Posterior cingulate gyrus (tissue), 11 donors: ENCODE data around the gene NPDC1.
A peak's percentile ranks its signal among the peaks of the same experiment; 100 is the strongest.

Experiments
- DNase-seq, 10 donors: peaks; one replicate each; pipeline versions ENCODE4 v3.0.0 to v3.0.0-alpha.2; 2020 to 2021; ENCODE audit warnings: mixed read lengths in 3 of 10
- intact Hi-C: fragments of 100-400 bp; cut with DNase I; formaldehyde crosslinking; loops from one replicate; pipeline ENCODE4 v1.15.1; 2023

NPDC1 gene

DNA sequence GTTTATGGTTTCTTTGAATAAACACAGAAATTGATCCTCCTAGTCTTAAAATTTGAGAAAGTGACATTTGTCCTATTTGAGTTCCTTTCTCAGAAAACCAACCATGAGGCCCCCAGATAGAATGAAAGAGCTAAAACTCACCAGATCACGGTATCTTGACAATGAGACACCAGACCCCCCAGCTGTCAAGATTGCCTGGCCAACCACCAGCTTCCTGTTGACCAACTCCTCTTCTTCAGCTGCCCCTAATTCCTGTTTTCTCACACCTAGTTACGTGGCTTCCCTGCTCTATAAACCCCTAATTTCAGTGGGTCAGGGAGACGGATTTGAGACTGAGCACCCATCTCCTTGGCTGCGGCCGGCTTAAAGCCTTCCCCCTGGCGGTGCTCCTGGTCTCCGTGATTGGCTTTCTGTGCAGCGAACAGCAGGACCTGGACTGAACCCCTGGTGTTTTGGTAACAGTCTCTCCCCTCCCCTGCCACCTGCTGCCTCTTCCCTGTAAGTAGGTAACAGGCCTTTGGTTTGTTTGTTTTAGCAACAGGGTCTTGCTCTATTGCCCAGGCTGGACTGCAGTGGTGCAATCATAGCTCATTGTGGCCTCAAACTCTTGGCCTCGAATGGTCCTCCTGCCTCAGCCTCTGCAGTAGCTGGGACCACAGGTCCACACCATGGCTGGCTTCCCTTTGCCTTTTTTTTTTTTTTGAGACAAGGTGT is 12.7 kb upstream of the NPDC1 start:
- intact Hi-C loops = no loop called here
- no peak for DNase-seq

DNA sequence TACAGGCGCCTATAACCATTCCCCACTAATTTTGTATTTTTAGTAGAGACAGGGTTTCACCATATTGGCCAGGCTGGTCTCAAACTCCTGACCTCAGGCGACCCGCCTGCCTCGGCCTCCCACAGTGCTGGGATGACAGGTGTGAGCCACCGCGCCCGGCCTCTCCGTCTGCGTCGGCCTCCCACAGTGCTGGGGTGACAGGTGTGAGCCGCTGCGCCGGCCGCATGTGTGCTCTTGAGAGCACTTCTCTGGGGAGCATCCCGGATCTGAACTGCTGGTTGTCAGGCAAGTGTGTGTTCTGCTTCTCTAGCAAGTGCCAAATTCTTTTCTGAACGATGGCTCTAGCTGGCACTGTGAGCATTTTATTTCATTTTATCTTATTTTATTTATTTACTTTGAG is 11.6 kb upstream of the NPDC1 start:
- DNase-seq = no peak
- intact Hi-C loops = no loop called here

- intact Hi-C loops = no loop called here
- no peak for DNase-seq
These were observed 10.9 kb upstream of the NPDC1 start for GRCh38 chr9:137056739-137057415.

DNA sequence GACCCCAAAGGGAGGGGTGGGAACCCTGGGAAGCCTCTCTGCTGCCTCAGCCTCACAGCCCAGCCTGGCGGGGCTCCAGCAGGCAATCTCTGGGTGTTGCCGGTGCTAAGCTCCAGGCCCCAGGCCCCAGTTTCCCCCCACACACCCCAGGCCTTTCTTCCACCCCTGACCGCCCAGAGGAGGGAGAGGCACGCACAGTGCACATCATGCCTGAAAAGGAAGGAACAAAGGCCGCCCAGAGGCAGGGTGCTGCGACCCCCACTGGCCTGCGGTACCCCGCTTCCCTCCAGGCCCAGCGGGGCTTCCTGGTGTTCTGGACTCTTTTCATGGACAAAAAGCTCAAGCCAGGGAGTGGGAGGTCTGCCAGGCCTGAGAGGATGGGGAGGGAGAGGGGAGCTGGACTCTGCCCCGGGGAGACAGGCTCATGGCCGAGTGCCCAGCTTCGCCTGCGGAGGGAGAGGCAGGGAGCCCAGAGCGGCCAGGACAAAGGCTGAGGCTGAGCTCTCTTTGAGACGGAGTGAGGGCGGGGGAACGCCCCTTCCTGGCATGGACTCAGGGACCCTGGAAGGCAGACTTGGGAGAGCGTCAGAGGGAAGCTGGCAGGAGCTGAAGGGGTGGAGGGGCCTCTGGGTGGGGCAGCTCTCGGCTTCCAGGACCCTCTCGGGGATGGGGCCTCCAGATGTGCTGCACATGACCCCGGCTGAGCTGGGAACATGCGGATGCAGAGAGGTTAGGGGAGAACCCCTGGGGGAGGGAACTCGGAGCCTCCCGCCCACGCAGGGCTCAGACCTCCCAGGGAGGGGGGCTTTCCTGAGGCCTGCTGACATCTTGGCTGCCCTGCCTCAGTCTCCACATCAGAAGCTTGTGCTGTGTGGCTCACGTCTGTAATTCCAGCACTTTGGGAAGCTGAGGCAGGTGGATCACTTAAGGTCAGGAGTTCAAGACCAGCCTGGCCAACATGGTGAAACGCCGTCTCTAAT is 9.7 kb upstream of the NPDC1 start:
- DNase-seq = peak; percentile 88 to 99 (median 92)
- intact Hi-C loops = no loop called here

DNA sequence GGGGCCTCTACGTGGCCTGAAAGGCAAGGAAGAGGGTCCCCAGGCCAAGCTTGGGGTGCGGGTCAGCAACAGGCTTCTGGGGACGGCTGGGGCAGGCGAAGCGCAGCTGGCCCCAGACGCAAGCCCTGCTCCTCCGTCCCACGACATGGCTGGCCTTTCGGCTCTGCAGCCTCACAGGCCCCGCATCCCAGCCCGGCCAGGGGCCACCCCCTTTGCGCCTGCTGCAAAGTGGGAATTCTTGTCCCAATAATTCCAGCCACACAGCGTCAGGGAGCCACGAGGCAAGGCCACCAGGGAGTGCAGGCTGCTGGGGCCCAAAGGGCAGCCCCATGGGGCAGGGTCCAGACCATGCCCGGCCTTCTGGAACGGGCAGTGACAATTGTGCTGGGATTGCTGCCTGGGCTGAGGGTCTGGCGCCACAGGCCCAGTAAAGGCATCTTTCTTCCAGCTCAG is 9.0 kb upstream of the NPDC1 start:
- intact Hi-C loops = no loop called here
- no peak for DNase-seq

- DNase-seq = no peak
- intact Hi-C loops = no loop called here
These were observed 8.3 kb upstream of the NPDC1 start, which contains the start of gene ENTPD2 for GRCh38 chr9:137053944-137054931. Gene ENTPD2 (minus strand): TSS chr9:137054061. CDS start chr9:137053997, 64 bp downstream.

DNA sequence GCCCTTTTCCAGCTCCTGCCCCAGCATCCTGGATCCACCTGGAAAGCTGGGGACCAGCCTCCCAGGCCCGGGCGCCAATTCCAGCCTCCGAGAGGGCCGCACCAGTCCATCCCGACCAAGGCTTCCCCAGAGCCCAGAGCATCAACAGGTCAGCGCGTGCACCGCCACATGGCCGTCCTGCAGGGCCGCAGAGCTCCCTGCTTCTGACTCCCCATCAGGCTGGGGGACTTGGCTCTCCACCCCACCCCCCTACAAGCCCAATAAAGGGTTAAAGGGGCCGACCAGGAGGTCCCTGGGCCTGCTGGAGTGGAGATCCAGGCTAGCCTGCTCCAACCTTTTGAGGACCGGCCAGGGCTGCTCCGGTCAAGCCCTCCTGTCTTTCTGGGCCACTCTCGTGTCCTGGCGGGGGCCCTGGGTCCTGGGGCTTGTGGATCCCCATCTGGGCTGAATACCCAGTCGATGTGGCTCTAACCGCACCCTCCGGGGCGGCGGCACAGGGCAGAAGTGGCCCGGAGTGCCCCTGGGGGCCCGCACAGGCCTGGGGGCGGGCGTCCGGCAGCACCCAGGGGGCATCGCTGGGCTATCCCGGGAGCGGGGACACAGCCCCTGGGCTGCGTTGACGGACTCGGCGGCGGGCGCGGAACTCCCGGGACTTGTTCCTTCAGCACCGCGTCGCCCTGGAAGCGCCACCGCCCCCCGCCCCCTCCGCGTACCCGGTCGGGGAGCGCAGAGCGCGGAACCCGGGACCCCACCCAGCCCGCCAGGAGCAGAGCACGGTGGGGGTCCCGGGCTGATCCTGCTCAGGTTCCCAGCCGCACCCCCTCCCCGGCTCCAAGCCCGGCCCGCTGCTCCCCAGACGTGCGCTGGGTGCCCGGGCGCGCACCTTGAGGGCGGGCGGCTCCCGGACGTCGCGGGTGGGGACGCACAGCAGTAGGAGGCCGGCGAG is 7.3 kb upstream of the NPDC1 start:
- intact Hi-C loops = no loop called here
- DNase-seq = no peak

DNA sequence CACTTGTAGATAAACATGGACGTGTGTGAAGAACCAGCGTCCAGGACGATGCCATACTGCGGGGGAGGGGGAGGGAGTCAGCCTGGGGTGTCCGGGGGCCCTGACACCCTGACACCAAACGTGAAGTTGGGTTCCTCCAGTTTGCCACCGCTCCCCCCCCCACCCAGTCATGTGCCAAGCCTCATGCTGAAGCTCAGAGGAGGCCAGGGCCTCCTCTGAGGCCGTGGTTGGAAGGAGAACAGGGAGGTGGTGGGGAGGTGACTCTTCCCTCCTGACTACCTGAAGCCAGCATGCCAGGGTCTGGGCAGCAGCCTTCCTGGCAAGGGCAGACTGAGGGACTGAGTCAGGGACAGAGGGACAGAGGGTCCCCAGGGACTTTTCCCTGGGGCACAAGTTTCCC is 6.3 kb upstream of the NPDC1 start:
- intact Hi-C loops = no loop called here
- no peak for DNase-seq

DNA sequence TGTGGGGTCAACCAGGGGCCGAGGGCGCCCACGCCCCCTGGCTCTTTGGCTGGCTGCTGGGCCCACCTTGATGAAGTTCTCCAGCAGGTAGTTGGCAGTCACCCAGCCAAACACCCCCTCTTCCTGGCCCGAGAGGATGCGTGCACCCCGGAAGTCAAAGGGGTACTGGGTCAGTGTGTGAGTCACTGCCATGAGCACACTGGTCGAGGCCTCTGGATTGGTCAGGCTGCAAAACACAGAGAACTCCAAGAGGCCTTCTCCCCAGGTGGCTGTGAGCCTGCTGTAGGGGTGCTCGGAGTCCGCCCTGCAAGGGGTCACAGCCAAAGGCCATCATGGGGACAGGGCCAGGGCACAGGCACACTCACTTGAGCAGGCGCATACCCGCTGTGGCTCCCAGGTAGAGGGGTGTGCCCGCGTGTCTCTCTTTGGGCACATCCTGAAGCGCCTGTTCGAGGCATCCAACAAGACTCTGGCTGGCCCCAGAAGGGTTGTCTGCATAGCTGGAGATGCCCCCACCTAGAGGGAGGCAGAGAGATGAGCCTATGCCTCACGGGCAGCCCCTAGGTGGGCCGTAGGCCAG is 5.3 kb upstream of the NPDC1 start:
- intact Hi-C loops = no loop called here
- no peak for DNase-seq

DNA sequence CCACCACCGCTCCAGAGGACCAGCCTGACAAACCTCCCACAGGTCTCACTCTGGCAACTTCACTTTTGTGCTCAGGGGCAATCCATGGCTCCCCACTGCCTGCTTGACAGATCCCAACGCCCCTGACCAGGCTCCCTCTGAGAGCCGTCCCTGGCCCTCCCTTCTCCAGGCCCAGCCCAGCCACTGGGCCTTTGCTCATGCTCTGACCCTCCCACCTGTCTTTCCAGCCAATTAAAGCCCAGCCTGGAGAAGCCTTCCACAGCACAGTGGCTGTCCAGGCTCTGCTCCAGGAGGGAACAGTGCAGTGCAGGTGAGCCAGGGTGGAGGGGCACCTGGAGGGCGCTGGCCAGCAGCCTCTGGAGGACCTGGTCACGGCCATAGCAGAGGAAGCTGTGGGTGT is 4.6 kb upstream of the NPDC1 start:
- intact Hi-C loops = no loop called here

GRCh38 chr9:137049544-137050449 is 3.8 kb upstream of the NPDC1 start:
- peak in 7 of 10 donors; percentile 70 to 95 (median 75) for DNase-seq
- intact Hi-C loops = loop anchor here (2.0 kb wide), 1 partner anchor 15 kb away; no protein-coding TSS in a partner anchor

More for the DNA sequence above, 4.6 kb upstream of the NPDC1 start:
- no peak for DNase-seq

- intact Hi-C loops = loop anchor here (2.0 kb wide), 1 partner anchor 16 kb away; no protein-coding TSS in a partner anchor
- DNase-seq = peak in 1 of 10 donors; percentile 41
These were observed 2.9 kb upstream of the NPDC1 start for GRCh38 chr9:137048655-137049543.

DNA sequence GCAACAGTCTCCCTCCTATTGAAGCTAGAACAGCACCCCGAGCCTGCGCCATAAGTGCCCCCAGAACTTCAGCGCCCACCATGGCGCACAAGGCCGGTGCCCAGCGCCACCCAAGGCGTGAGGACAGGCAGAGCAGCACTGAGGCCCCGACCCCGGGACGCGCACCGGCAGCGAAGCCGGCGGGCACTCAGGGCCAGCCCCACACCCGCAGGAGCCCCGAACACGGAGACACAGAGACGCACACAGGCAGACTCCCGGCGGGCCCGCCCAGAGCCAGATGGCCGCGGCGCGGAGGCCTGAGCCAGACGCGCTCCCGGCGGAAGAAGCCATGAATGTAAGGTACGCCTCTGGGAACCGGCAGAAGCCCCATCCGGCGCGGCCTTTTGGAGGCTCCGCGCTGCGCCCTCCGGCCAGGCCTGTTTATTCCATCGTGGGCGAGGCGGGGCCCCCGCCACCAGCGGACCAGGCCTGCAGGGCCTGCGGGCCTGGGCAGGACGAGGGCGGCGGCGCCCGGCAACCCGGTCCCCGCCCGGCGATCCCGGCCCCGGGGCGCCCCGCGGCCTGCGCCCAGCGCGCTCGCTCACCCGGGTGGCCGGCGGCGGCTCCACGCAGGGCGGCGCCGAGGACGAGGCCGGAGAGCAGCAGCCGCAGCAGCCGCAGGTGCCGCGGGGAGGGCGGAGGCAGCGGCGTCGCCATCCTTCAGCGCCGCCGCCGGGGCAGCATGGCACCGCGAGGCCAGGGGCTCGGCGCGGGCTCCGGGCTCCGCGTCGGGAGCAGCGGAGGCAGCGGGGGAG is 486 bp downstream of the NPDC1 start:
- peak in 2 of 10 donors; percentile 89 to 93 for DNase-seq
- intact Hi-C loops = no loop called here

DNA sequence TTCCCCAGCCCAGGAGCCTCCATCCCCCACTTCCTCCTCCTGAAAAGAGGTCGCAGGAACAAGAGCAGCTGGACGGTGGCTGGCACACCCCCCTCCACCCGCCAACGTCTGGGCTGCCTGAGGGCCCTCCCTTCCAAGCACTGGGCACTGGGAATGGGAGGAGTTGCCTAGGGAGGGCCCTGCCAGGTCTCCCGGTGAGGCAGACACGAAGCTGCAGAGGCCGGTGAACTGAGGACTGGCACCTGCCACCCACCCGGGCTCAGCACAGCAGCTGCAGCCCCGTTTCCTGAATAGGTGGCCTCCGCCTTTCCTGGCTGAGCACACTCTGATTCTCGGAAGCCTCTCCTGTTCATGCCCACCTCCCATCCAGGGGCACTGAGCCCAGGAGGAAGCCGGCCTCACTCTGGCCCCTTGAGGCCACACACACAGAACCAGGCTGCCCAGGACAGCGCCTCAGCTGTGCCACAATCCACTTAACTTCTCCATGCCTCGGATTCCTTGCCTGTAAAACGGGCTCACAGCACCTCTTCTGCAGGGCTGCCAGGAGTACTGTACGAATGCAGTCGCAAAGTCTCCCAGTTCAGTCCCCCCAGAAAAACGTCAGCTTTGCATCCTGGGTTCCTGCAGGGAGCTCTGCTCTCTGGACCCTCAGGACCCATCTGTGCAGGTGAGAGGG is 1.3 kb downstream of the NPDC1 start:
- peak in 5 of 10 donors; percentile 58 to 92 (median 86) for DNase-seq
- intact Hi-C loops = no loop called here

GRCh38 chr9:137044037-137044436 is 1.9 kb downstream of the NPDC1 start:
- intact Hi-C loops = no loop called here
- no peak for DNase-seq
